ENCODE data around the gene CRHR1.

DNA sequence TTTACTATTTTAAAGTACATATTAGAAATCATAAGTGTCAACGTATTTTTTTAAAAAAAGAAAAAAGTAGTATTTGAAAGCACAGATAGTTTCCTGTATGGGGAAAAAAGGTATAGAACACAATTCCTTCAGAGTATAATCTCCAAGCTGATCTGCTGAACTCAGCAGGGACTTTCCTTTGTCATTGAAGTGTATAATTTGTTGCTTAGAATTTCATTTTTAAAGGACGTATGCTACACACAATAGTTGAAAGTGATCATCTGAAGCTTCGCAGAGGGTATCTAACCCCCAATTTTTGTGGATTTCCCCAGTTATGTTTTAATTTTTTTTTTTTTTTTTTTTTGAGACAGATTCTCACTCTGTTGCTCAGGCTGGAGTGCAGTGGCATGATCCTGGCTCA, 90.0 kb downstream of the CRHR1 start:
- TF ChIP-seq CTCF (IDR thresholded peaks at IDR 0.05), result no peak
- no peak for TF ChIP-seq POLR2A (IDR thresholded peaks at IDR 0.05)
- no peak for TF ChIP-seq POLR2AphosphoS5 (IDR thresholded peaks at IDR 0.05)
